Keratinocyte (primary cell): ENCODE results near the gene DIP2C.

Experiments
- EZH2 ChIP-seq: IDR thresholded peaks from one replicate; pipeline ENCODE4 v1.6.1; 2012; ENCODE audit warnings: inconsistent platforms, mild to moderate bottlenecking, low read length, moderate library complexity
- TF ChIP-seq, protein P1 (sequence below), 3 experiments: IDR thresholded peaks in 1 of 3; conservative IDR thresholded peaks in 1 of 3; optimal IDR thresholded peaks in 1 of 3; 2 replicates in 2 of 3; 3 replicates in 1 of 3; pipeline versions ENCODE3 to v1.5.1; 2011; ENCODE audit warnings: low read length in 3 of 3, mild to moderate bottlenecking in 3 of 3, moderate library complexity in 2 of 3, control low read depth in 1 of 3, inconsistent platforms in 1 of 3; ENCODE audit not compliant: insufficient read depth in 2 of 3; ENCODE audit errors: extremely low read depth in 1 of 3

DNA sequence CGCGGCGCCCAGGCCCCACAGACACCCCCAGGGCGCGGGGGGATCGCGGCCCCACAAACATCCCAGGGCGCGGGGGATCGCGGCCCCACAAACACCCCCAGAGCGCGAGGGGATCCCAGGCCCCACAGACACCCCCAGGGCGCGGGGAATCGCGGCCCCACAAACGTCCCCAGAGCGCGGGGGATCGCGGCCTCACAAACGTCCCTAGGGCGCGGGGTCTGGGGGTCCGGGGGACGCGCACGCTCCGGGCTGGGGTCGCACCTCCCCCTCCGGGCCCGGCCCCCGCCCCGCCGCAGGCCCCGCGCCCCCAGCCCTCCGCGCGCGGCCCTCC lies 382 bp downstream of the DIP2C start:
- TF ChIP-seq, protein P1, sequence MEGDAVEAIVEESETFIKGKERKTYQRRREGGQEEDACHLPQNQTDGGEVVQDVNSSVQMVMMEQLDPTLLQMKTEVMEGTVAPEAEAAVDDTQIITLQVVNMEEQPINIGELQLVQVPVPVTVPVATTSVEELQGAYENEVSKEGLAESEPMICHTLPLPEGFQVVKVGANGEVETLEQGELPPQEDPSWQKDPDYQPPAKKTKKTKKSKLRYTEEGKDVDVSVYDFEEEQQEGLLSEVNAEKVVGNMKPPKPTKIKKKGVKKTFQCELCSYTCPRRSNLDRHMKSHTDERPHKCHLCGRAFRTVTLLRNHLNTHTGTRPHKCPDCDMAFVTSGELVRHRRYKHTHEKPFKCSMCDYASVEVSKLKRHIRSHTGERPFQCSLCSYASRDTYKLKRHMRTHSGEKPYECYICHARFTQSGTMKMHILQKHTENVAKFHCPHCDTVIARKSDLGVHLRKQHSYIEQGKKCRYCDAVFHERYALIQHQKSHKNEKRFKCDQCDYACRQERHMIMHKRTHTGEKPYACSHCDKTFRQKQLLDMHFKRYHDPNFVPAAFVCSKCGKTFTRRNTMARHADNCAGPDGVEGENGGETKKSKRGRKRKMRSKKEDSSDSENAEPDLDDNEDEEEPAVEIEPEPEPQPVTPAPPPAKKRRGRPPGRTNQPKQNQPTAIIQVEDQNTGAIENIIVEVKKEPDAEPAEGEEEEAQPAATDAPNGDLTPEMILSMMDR (optimal IDR thresholded peaks at IDR 0.05 in 1 of 3, IDR thresholded peaks at IDR 0.05 in 1 of 3, conservative IDR thresholded peaks at IDR 0.05 in 1 of 3; ENCODE audit: extremely low read depth in 1 of 3, insufficient read depth in 2 of 3, low read length in 3 of 3): no peak
- TF ChIP-seq EZH2: no peak
